GM23338 (cell line): ENCODE measurements around the gene KRT81. TPM values are rescaled to one million over a fixed set of nuclear protein-coding genes. Genes with fewer than 3 reads are reported as not detected.

Source experiments
- ATAC-seq: fragments of 200-7000 bp; cut with Tn5 transposase; 3 replicates; pipeline ENCODE4 v1.9.1; 2020
- DNase-seq: peaks from one replicate; pipeline ENCODE4 v3.0.0-alpha.2; 2015; ENCODE audit warnings: low spot score
- H2AFZ ChIP-seq: fragments of 200-600 bp; sonication (generic); 2 replicates; pipeline ENCODE4 v1.8.0; 2016; ENCODE audit warnings: antibody characterized with exemption, mild to moderate bottlenecking, moderate library complexity
- H3F3A ChIP-seq: fragments of 200-600 bp; sonication (generic); replicated peaks from 2 replicates; pipeline ENCODE4 v1.8.0; 2017; ENCODE audit warnings: antibody characterized with exemption, mixed run types, low read depth
- H3K27ac ChIP-seq: fragments of 200-600 bp; sonication (generic); 2 replicates; pipeline ENCODE4 v1.6.1; 2016; ENCODE audit warnings: low read depth
- H3K27me3 ChIP-seq: fragments of 200-600 bp; sonication (generic); 2 replicates; pipeline ENCODE4 v1.8.0; 2016; ENCODE audit warnings: mild to moderate bottlenecking, mixed run types, moderate library complexity; ENCODE audit not compliant: insufficient read depth
- H3K36me3 ChIP-seq: fragments of 200-600 bp; sonication (generic); 2 replicates; pipeline ENCODE4 v1.8.0; 2016; ENCODE audit warnings: mild to moderate bottlenecking; ENCODE audit not compliant: insufficient read depth
- H3K4me1 ChIP-seq: fragments of 200-600 bp; sonication (generic); 2 replicates; pipeline ENCODE4 v1.8.0; 2016; ENCODE audit warnings: mild to moderate bottlenecking, moderate library complexity; ENCODE audit not compliant: insufficient read depth
- H3K4me2 ChIP-seq: fragments of 200-600 bp; sonication (generic); 2 replicates; pipeline ENCODE4 v1.7.1; 2017; ENCODE audit warnings: mixed run types
- H3K4me3 ChIP-seq: fragments of 200-600 bp; sonication (generic); 2 replicates; pipeline ENCODE4 v1.6.1; 2016; ENCODE audit warnings: mixed run types
- H3K79me2 ChIP-seq: fragments of 200-600 bp; sonication (generic); replicated peaks from 2 replicates; pipeline ENCODE4 v1.8.0; 2017; ENCODE audit warnings: mild to moderate bottlenecking; ENCODE audit not compliant: insufficient read depth
- H3K9me2 ChIP-seq: fragments of 200-600 bp; sonication (generic); 2 replicates; pipeline ENCODE4 v1.8.0; 2017; ENCODE audit not compliant: insufficient read depth
- H4K20me1 ChIP-seq: fragments of 200-600 bp; sonication (generic); replicated peaks from 2 replicates; pipeline ENCODE4 v1.8.0; 2017; ENCODE audit warnings: mild to moderate bottlenecking; ENCODE audit not compliant: insufficient read depth
- H3K27ac Mint-ChIP-seq: 2 replicates; pipeline ENCODE4 v1.8.0; 2020; ENCODE audit warnings: inconsistent platforms, mild to moderate bottlenecking, moderate library complexity, mixed read lengths
- H3K27me3 Mint-ChIP-seq: 3 replicates; pipeline ENCODE4 v1.8.0; 2022; ENCODE audit warnings: low read depth, mild to moderate bottlenecking, moderate library complexity, mixed read lengths, inconsistent platforms; ENCODE audit not compliant: insufficient read depth, poor library complexity
- H3K36me3 Mint-ChIP-seq: 3 replicates; pipeline ENCODE4 v1.8.0; 2021; ENCODE audit warnings: low read depth, mild to moderate bottlenecking, inconsistent platforms, moderate library complexity, mixed read lengths
- H3K4me1 Mint-ChIP-seq: 3 replicates; pipeline ENCODE4 v1.8.0; 2020; ENCODE audit warnings: mild to moderate bottlenecking, inconsistent platforms, mixed read lengths
- H3K4me3 Mint-ChIP-seq: 3 replicates; pipeline ENCODE4 v1.8.0; 2021; ENCODE audit warnings: moderate library complexity, mild to moderate bottlenecking, inconsistent platforms, mixed read lengths
- H3K9me3 Mint-ChIP-seq: 3 replicates; pipeline ENCODE4 v1.8.0; 2020; ENCODE audit warnings: moderate library complexity, mild to moderate bottlenecking, inconsistent platforms, mixed read lengths
- CREB1 ChIP-seq: fragments of 250-450 bp; sonication (Bioruptor Pico); IDR thresholded peaks from 2 replicates; pipeline ENCODE4 v1.5.0; 2020; ENCODE audit warnings: low read depth, mild to moderate bottlenecking, moderate library complexity
- STAT1 ChIP-seq: IDR thresholded peaks from one replicate; pipeline ENCODE4 v1.6.1; 2016; ENCODE audit warnings: antibody characterized with exemption; ENCODE audit not compliant: unreplicated experiment
- ZNF114 ChIP-seq: fragments of 250-450 bp; sonication (Bioruptor Pico); IDR thresholded peaks from 2 replicates; pipeline ENCODE4 v1.5.0; 2020; ENCODE audit warnings: mild to moderate bottlenecking, moderate library complexity
- ZNF331 ChIP-seq: fragments of 250-450 bp; sonication (Bioruptor Pico); IDR thresholded peaks from 2 replicates; pipeline ENCODE4 v1.5.0; 2020; ENCODE audit warnings: low read depth, mild to moderate bottlenecking, moderate library complexity
- polyA plus RNA-seq: library from polyadenylated mRNA; unstranded; fragments of >200 nt; fragmentation: Nextera tagmentation; extraction: Ambion mirVana; gene quantifications from 2 replicates; pipeline ENCODE4 v1.2.1, GENCODE V29; 2016
- total RNA-seq: library from RNA; depleted of rRNA; stranded (reverse); fragments of >200 nt; shearing (Covaris generic); gene quantifications from 2 replicates; pipeline ENCODE4 v1.2.3, GENCODE V29; 2014
- TF ChIP-seq, protein P1 (sequence below): IDR thresholded peaks from one replicate; pipeline ENCODE4 v1.6.1; 2018; ENCODE audit warnings: antibody characterized with exemption; ENCODE audit not compliant: unreplicated experiment
- TF ChIP-seq, protein P2 (sequence below): IDR thresholded peaks from 2 replicates; pipeline ENCODE4 v1.6.1; 2016; ENCODE audit warnings: antibody characterized with exemption

The KRT81 gene
- total and polyA plus RNA-seq, 2 experiments from 2014 or later = not detected

GRCh38 chr12:52322069-52322468, 30.7 kb upstream of the KRT81 start:
- no peaks in the 10 kb centered on the region for H3K4me1 ChIP-seq
- no peak for DNase-seq
- H3K27me3 ChIP-seq = no peaks in the 10 kb centered on the region
- H4K20me1 ChIP-seq = no peaks in the 10 kb centered on the region
- H3K27ac ChIP-seq = no peak overlapping the region
- no peaks in the 10 kb centered on the region for H3K36me3 ChIP-seq
- H3K4me3 ChIP-seq = no peak overlapping the region
- no peak overlapping the region for H2AFZ ChIP-seq
- Mint-ChIP-seq H3K27ac (no peak overlapping the region), H3K27me3 (peaks cover 8% of the 10 kb centered on the region), H3K9me3 (no peaks in the 10 kb centered on the region), H3K4me3 (no peak overlapping the region), H3K36me3 (no peaks in the 10 kb centered on the region), H3K4me1 (peaks cover 3% of the 10 kb centered on the region; the same call in 1 of the 3 replicates)
- no peak for ATAC-seq
- no peaks in the 10 kb centered on the region for H3F3A ChIP-seq
- H3K9me2 ChIP-seq = no peaks in the 10 kb centered on the region
- no peaks in the 10 kb centered on the region for H3K79me2 ChIP-seq
- TF ChIP-seq, protein P1, sequence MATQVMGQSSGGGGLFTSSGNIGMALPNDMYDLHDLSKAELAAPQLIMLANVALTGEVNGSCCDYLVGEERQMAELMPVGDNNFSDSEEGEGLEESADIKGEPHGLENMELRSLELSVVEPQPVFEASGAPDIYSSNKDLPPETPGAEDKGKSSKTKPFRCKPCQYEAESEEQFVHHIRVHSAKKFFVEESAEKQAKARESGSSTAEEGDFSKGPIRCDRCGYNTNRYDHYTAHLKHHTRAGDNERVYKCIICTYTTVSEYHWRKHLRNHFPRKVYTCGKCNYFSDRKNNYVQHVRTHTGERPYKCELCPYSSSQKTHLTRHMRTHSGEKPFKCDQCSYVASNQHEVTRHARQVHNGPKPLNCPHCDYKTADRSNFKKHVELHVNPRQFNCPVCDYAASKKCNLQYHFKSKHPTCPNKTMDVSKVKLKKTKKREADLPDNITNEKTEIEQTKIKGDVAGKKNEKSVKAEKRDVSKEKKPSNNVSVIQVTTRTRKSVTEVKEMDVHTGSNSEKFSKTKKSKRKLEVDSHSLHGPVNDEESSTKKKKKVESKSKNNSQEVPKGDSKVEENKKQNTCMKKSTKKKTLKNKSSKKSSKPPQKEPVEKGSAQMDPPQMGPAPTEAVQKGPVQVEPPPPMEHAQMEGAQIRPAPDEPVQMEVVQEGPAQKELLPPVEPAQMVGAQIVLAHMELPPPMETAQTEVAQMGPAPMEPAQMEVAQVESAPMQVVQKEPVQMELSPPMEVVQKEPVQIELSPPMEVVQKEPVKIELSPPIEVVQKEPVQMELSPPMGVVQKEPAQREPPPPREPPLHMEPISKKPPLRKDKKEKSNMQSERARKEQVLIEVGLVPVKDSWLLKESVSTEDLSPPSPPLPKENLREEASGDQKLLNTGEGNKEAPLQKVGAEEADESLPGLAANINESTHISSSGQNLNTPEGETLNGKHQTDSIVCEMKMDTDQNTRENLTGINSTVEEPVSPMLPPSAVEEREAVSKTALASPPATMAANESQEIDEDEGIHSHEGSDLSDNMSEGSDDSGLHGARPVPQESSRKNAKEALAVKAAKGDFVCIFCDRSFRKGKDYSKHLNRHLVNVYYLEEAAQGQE = no peak
- H3K4me2 ChIP-seq = no peak overlapping the region

DNA sequence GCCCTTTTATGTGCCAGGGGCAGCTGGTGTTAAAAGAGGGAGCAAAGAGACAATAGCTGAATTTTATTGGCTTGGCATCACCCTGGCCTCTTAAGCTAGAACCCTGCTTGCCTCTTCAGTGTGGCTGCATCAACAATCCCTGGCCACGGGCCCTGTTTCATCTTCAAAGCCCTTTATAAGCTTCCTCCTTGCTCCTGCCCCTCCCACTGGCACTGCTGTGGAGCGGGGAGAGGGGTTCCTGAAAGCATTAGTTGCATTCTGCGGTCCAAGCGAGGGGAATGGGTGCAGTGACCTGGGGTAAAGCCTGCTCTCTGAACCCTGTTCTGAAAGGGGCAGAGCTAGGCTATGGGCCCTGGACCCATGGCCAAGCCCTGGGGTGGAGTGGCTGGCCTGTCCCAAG, 30.1 kb upstream of the KRT81 start:
- H3K4me3 ChIP-seq = no peak overlapping the region
- Mint-ChIP-seq H3K36me3 (no peaks in the 10 kb centered on the region), H3K4me1 (no peaks in the 10 kb centered on the region), H3K9me3 (no peaks in the 10 kb centered on the region), H3K4me3 (no peak overlapping the region), H3K27ac (no peak overlapping the region), H3K27me3 (peaks cover 11% of the 10 kb centered on the region)
- no peaks in the 10 kb centered on the region for H3K4me1 ChIP-seq
- H3K9me2 ChIP-seq = no peaks in the 10 kb centered on the region
- no peak for TF ChIP-seq ZNF114 (CRISPR knock-in tag)
- TF ChIP-seq CREB1 (CRISPR knock-in tag) = no peak
- no peak for TF ChIP-seq STAT1
- no peak for TF ChIP-seq ZNF331 (CRISPR knock-in tag)
- TF ChIP-seq, protein P2, sequence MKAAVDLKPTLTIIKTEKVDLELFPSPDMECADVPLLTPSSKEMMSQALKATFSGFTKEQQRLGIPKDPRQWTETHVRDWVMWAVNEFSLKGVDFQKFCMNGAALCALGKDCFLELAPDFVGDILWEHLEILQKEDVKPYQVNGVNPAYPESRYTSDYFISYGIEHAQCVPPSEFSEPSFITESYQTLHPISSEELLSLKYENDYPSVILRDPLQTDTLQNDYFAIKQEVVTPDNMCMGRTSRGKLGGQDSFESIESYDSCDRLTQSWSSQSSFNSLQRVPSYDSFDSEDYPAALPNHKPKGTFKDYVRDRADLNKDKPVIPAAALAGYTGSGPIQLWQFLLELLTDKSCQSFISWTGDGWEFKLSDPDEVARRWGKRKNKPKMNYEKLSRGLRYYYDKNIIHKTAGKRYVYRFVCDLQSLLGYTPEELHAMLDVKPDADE = no peak
- TF ChIP-seq, protein P1 = no peak
- no peak overlapping the region for H3K27ac ChIP-seq
- no peaks in the 10 kb centered on the region for H3K27me3 ChIP-seq
- H2AFZ ChIP-seq = no peak overlapping the region
- no peak overlapping the region for H3K4me2 ChIP-seq
- no peaks in the 10 kb centered on the region for H3K36me3 ChIP-seq
- H4K20me1 ChIP-seq = no peaks in the 10 kb centered on the region
- ATAC-seq = no peak
- no peak for DNase-seq
- no peaks in the 10 kb centered on the region for H3F3A ChIP-seq
- H3K79me2 ChIP-seq = no peaks in the 10 kb centered on the region
